Endometrial microvascular endothelial cells (primary cell): ENCODE measurements around the gene NRDC. TPM values are rescaled to one million over a fixed set of nuclear protein-coding genes. Genes with fewer than 3 reads are reported as not detected.

Experiments used
- in situ Hi-C: cut with HindIII; loops from 2 replicates; pipeline ENCODE4 v1.10.0; 2017; ENCODE audit warnings: low sequenced_read_pairs, low pct_unique_long_range_greater_than_20kb; ENCODE audit errors: inconsistent ontology term
- total RNA-seq: library from RNA; depleted of rRNA; stranded (reverse); fragments of >200 nt; gene quantifications from one replicate; pipeline ENCODE4 v1.2.3, GENCODE V29; 2015; ENCODE audit errors: inconsistent ontology term

The NRDC gene
- 89.2 TPM for total RNA-seq

GRCh38 chr1:51878616-51879336, at the start of gene NRDC:
Gene NRDC (minus strand): TSS chr1:51878727. CDS start chr1:51878615, 112 bp downstream.
- in situ Hi-C loops = no loop called here

- in situ Hi-C loops = no loop called here
Measured at GRCh38 chr1:51927029-51927428, 48.5 kb upstream of the NRDC start.

GRCh38 chr1:51926171-51926812, 47.8 kb upstream of the NRDC start:
- in situ Hi-C loops = no loop called here

GRCh38 chr1:51924455-51924854, 45.9 kb upstream of the NRDC start:
- in situ Hi-C loops = no loop called here

GRCh38 chr1:51922040-51922439, 43.5 kb upstream of the NRDC start:
- in situ Hi-C loops = no loop called here

- in situ Hi-C loops = no loop called here
Measured at GRCh38 chr1:51920130-51920529, 41.6 kb upstream of the NRDC start.

GRCh38 chr1:51919684-51920083, 41.2 kb upstream of the NRDC start:
- in situ Hi-C loops = no loop called here

- in situ Hi-C loops = no loop called here
Measured at GRCh38 chr1:51916587-51917405, 38.3 kb upstream of the NRDC start.

GRCh38 chr1:51915951-51916350, 37.4 kb upstream of the NRDC start:
- in situ Hi-C loops = no loop called here

- in situ Hi-C loops = no loop called here
Measured at GRCh38 chr1:51912881-51913280, 34.4 kb upstream of the NRDC start.

GRCh38 chr1:51910221-51911000, 31.9 kb upstream of the NRDC start:
- in situ Hi-C loops = no loop called here

GRCh38 chr1:51908499-51908898, 30.0 kb upstream of the NRDC start:
- in situ Hi-C loops = no loop called here

- in situ Hi-C loops = no loop called here
Measured at GRCh38 chr1:51907079-51907702, 28.7 kb upstream of the NRDC start.

GRCh38 chr1:51906306-51907078, 28.0 kb upstream of the NRDC start:
- in situ Hi-C loops = no loop called here

- in situ Hi-C loops = no loop called here
Measured at GRCh38 chr1:51902456-51902855, 23.9 kb upstream of the NRDC start.

GRCh38 chr1:51901151-51901550, 22.6 kb upstream of the NRDC start:
- in situ Hi-C loops = no loop called here

GRCh38 chr1:51899022-51899421, 20.5 kb upstream of the NRDC start:
- in situ Hi-C loops = no loop called here
